Measurements from ENCODE around the gene SETD6. TPM values are rescaled to one million over a fixed set of nuclear protein-coding genes. Genes with fewer than 3 reads are reported as not detected.

The SETD6 gene
- total and polyA plus RNA-seq, 9 of the 15 experiments (the other 6 are each of a cell fraction or from before 2014, with no cell fraction given), result 9.2 to 40.9 (median 19.8) TPM

GRCh38 chr16:58487566-58488351, 27.6 kb upstream of the SETD6 start (continued):
- TF ChIP-seq, protein P1, sequence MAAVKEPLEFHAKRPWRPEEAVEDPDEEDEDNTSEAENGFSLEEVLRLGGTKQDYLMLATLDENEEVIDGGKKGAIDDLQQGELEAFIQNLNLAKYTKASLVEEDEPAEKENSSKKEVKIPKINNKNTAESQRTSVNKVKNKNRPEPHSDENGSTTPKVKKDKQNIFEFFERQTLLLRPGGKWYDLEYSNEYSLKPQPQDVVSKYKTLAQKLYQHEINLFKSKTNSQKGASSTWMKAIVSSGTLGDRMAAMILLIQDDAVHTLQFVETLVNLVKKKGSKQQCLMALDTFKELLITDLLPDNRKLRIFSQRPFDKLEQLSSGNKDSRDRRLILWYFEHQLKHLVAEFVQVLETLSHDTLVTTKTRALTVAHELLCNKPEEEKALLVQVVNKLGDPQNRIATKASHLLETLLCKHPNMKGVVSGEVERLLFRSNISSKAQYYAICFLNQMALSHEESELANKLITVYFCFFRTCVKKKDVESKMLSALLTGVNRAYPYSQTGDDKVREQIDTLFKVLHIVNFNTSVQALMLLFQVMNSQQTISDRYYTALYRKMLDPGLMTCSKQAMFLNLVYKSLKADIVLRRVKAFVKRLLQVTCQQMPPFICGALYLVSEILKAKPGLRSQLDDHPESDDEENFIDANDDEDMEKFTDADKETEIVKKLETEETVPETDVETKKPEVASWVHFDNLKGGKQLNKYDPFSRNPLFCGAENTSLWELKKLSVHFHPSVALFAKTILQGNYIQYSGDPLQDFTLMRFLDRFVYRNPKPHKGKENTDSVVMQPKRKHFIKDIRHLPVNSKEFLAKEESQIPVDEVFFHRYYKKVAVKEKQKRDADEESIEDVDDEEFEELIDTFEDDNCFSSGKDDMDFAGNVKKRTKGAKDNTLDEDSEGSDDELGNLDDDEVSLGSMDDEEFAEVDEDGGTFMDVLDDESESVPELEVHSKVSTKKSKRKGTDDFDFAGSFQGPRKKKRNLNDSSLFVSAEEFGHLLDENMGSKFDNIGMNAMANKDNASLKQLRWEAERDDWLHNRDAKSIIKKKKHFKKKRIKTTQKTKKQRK (IDR thresholded peaks at IDR 0.05; ENCODE audit: borderline replicate concordance, low read depth, low read length), result no peak
- TF ChIP-seq ZNF134 (CRISPR knock-in tag; conservative IDR thresholded peaks at IDR 0.05) (no peak), MTA1 (IDR thresholded peaks at IDR 0.05; ENCODE audit: borderline replicate concordance) (no peak), MTA3 (IDR thresholded peaks at IDR 0.05; ENCODE audit: borderline replicate concordance) (peak; percentile 46; the same call in 1 of the 2 replicates), RUNX1 (IDR thresholded peaks at IDR 0.05; ENCODE audit: low read depth) (no peak), ZNF507 (tag; conservative IDR thresholded peaks at IDR 0.05) (no peak), ZNF3 (CRISPR knock-in tag; IDR thresholded peaks at IDR 0.05) (no peak), SMC3 (conservative IDR thresholded peaks at IDR 0.05; ENCODE audit: insufficient read depth, low read depth, low read length) (peak; percentile 97), NR2C2 (CRISPR knock-in tag; IDR thresholded peaks at IDR 0.05) (no peak), NR2C2 (tag; IDR thresholded peaks at IDR 0.05) (no peak), KLF16 (IDR thresholded peaks at IDR 0.05) (no peak), ZNF740 (CRISPR knock-in tag; IDR thresholded peaks at IDR 0.05) (peak; percentile 45), ZNF740 (tag; IDR thresholded peaks at IDR 0.05) (no peak), CXXC5 (CRISPR knock-in tag; IDR thresholded peaks at IDR 0.05) (peak; percentile 26; the same call in 1 of the 2 replicates), IRF9 (tag; IDR thresholded peaks at IDR 0.05) (no peak), CBFB (CRISPR knock-in tag; IDR thresholded peaks at IDR 0.05) (0 out of 2 replicates have a peak, but pooled peaks have one; percentile 42), TBL1XR1 (IDR thresholded peaks at IDR 0.05; ENCODE audit: low read length in 2 of 2) (no peak), ZNF280B (CRISPR knock-in tag; IDR thresholded peaks at IDR 0.05) (no peak), POU5F1 (IDR thresholded peaks at IDR 0.05; ENCODE audit: borderline replicate concordance, low read depth, low read length, partially characterized antibody) (no peak), HIVEP1 (CRISPR knock-in tag; IDR thresholded peaks at IDR 0.05) (no peak)
- TF ChIP-seq, protein P2, sequence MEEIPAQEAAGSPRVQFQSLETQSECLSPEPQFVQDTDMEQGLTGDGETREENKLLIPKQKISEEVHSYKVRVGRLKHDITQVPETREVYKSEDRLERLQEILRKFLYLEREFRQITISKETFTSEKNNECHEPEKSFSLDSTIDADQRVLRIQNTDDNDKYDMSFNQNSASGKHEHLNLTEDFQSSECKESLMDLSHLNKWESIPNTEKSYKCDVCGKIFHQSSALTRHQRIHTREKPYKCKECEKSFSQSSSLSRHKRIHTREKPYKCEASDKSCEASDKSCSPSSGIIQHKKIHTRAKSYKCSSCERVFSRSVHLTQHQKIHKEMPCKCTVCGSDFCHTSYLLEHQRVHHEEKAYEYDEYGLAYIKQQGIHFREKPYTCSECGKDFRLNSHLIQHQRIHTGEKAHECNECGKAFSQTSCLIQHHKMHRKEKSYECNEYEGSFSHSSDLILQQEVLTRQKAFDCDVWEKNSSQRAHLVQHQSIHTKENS (CRISPR knock-in tag; IDR thresholded peaks at IDR 0.05), result no peak
